HG03457 (cell line): ENCODE data around the gene FAM229B.
"Not testable (repeated sequence)": the region's sequence is repeated elsewhere in the genome, so short reads cannot be mapped to it uniquely, and the experiment has no call there.

Source experiments
- ATAC-seq: cut with Tn5 transposase; IDR thresholded peaks from one replicate; pipeline ENCODE4 v1.9.1; 2021; ENCODE audit warnings: moderate number of reproducible peaks; ENCODE audit not compliant: unreplicated experiment

Gene FAM229B

GRCh38 chr6:112087136-112087911, at the start of gene FAM229B, which contains the start of gene TUBE1:
Gene FAM229B, plus strand, starts transcription at chr6:112087591. Its CDS starts 11,693 bp downstream, at chr6:112099284.
Gene TUBE1, minus strand, starts transcription at chr6:112087482. Its CDS starts 48 bp downstream, at chr6:112087434.
- peak; percentile 98 for ATAC-seq

- no peak for ATAC-seq
These were observed 49.6 kb upstream of the FAM229B start for GRCh38 chr6:112037783-112038216.

- no peak for ATAC-seq
These were observed 49.1 kb upstream of the FAM229B start for GRCh38 chr6:112038268-112038667.

GRCh38 chr6:112038756-112039430, 48.5 kb upstream of the FAM229B start:
- ATAC-seq = no peak

GRCh38 chr6:112039431-112039770, 48.0 kb upstream of the FAM229B start:
- no peak for ATAC-seq

GRCh38 chr6:112040956-112041355, 46.4 kb upstream of the FAM229B start:
- ATAC-seq = no peak

GRCh38 chr6:112041535-112041934, 45.9 kb upstream of the FAM229B start:
- no peak for ATAC-seq

- ATAC-seq = peak; percentile 83
These were observed 44.1 kb upstream of the FAM229B start for GRCh38 chr6:112043032-112044007.

GRCh38 chr6:112044196-112044595, 43.2 kb upstream of the FAM229B start:
- no peak for ATAC-seq

- no peak for ATAC-seq
These were observed 42.5 kb upstream of the FAM229B start for GRCh38 chr6:112044856-112045255.

GRCh38 chr6:112047523-112047922, 39.9 kb upstream of the FAM229B start:
- ATAC-seq = not testable (repeated sequence)

GRCh38 chr6:112049026-112049799, 38.2 kb upstream of the FAM229B start:
- ATAC-seq = no peak

GRCh38 chr6:112049996-112050395, 37.4 kb upstream of the FAM229B start:
- ATAC-seq = no peak

GRCh38 chr6:112050429-112050828, 37.0 kb upstream of the FAM229B start:
- ATAC-seq = no peak

- ATAC-seq = not testable (repeated sequence)
These were observed 36.1 kb upstream of the FAM229B start for GRCh38 chr6:112051251-112051740.

- no peak for ATAC-seq
These were observed 33.4 kb upstream of the FAM229B start, which contains the start of gene CCN6 for GRCh38 chr6:112054001-112054400. Gene CCN6, plus strand, starts transcription at chr6:112054104. Its CDS starts 254 bp downstream, at chr6:112054358.

- ATAC-seq = no peak
These were observed 32.7 kb upstream of the FAM229B start for GRCh38 chr6:112054555-112055190.

GRCh38 chr6:112058243-112059032, 29.0 kb upstream of the FAM229B start:
- no peak for ATAC-seq

GRCh38 chr6:112061605-112062004, 25.8 kb upstream of the FAM229B start:
- no peak for ATAC-seq
